K562 (cell line): ENCODE measurements around the gene MEGF11. TPM values are rescaled to one million over a fixed set of nuclear protein-coding genes. Genes with fewer than 3 reads are reported as not detected.

Experiments used
- ATAC-seq: fragments of 200-7000 bp; cut with Tn5 transposase; 3 replicates; pipeline ENCODE4 v1.9.1; 2020; ENCODE audit warnings: moderate library complexity
- BruUV-seq: library from RNA; stranded (reverse); fragments of 400-500 nt; replicated peaks from 2 replicates; lab custom pipeline; 2021; lab: Mats Ljungman, UMichigan
- CTCF ChIA-PET: fragments of 300-600 bp; formaldehyde crosslinking; extraction: SDS; loops from one replicate; lab custom pipeline; 2021; ENCODE audit warnings: low intra/inter-chr PET ratio; lab: Yijun Ruan, JAX
- POLR2A ChIA-PET: fragments of 300-600, 350-650 bp; sonication (Branson Sonifier 250); formaldehyde crosslinking; extraction: SDS; loops from one replicate; lab custom pipeline; 2021; ENCODE audit warnings: antibody characterized with exemption, inconsistent platforms; lab: Yijun Ruan, JAX
- DNase-seq, 4 experiments: peaks; one replicate each; pipeline versions ENCODE4 v3.0.0 to v3.0.0-alpha.2; 2011 to 2018; ENCODE audit warnings: low spot score in 3 of 4, mixed read lengths in 3 of 4; ENCODE audit errors: extremely low read depth in 1 of 4
- FAIRE-seq: peaks from 2 replicates; lab custom pipeline; 2011; peaks lifted over from hg19 to GRCh38; lab: Jason Lieb, UNC
- H2AFZ ChIP-seq: 2 replicates; pipeline ENCODE4 v1.6.0; 2011; ENCODE audit warnings: low read depth, low read length, control low read depth, inconsistent platforms
- H3K27ac ChIP-seq: fragments of 200-600 bp; 3 replicates; pipeline ENCODE4 v1.8.0; 2011; ENCODE audit warnings: low read depth, mild to moderate bottlenecking, control low read depth, inconsistent platforms, low read length, moderate library complexity, mixed read lengths; ENCODE audit errors: extremely low read depth
- H3K27me3 ChIP-seq, 2 experiments: fragments of 300-600 bp in 1 of 2; 2 replicates in 1 of 2; 3 replicates in 1 of 2; pipeline versions ENCODE4 v1.6.0 to v1.8.0; 2011; ENCODE audit warnings: inconsistent platforms in 2 of 2, low read length in 2 of 2, mild to moderate bottlenecking in 1 of 2, mixed read lengths in 1 of 2, moderate library complexity in 1 of 2; ENCODE audit not compliant: control insufficient read depth in 2 of 2, insufficient read depth in 2 of 2
- H3K36me3 ChIP-seq: fragments of 300-600 bp; 3 replicates; pipeline ENCODE4 v1.8.0; 2011; ENCODE audit warnings: mild to moderate bottlenecking, low read length, inconsistent platforms; ENCODE audit not compliant: control insufficient read depth, insufficient read depth
- H3K4me1 ChIP-seq, 2 experiments: fragments of 200-600 bp in 1 of 2; replicated peaks in 1 of 2; 2 replicates in 1 of 2; 3 replicates in 1 of 2; pipeline versions ENCODE4 v1.5.1 to v1.8.0; 2011; ENCODE audit warnings: inconsistent platforms in 2 of 2, low read length in 2 of 2, mild to moderate bottlenecking in 1 of 2, mixed read lengths in 1 of 2, moderate library complexity in 1 of 2; ENCODE audit not compliant: control insufficient read depth in 2 of 2, insufficient read depth in 2 of 2
- H3K4me2 ChIP-seq: 2 replicates; pipeline ENCODE4 v1.6.1; 2011; ENCODE audit warnings: low read length, control low read depth, inconsistent platforms, mixed read lengths; ENCODE audit not compliant: insufficient read depth
- H3K4me3 ChIP-seq: fragments of 200-600 bp; sonication (generic), shearing (Covaris generic); 2 replicates; pipeline ENCODE4 v1.5.1; 2016; ENCODE audit warnings: control low read depth, inconsistent platforms
- H3K79me2 ChIP-seq: fragments of 200-600 bp; 3 replicates; pipeline ENCODE4 v1.8.0; 2011; ENCODE audit warnings: low read length, inconsistent platforms; ENCODE audit not compliant: control insufficient read depth, insufficient read depth
- H3K9ac ChIP-seq, 2 experiments: 2 replicates each; pipeline versions ENCODE4 v1.6.0 to v1.6.1; 2011; ENCODE audit warnings: low read depth in 2 of 2, low read length in 2 of 2, control low read depth in 1 of 2, inconsistent platforms in 1 of 2, mild to moderate bottlenecking in 1 of 2, mixed read lengths in 1 of 2; ENCODE audit not compliant: insufficient read depth in 1 of 2
- H3K9me1 ChIP-seq: one replicate; pipeline ENCODE4 v1.6.0; 2011; ENCODE audit warnings: inconsistent platforms, mild to moderate bottlenecking, low read length, moderate library complexity; ENCODE audit not compliant: control insufficient read depth, insufficient read depth
- H3K9me3 ChIP-seq: replicated peaks from 2 replicates; pipeline ENCODE4 v1.5.1; 2011; ENCODE audit warnings: low read depth, low read length, inconsistent platforms; ENCODE audit not compliant: control insufficient read depth, insufficient read depth
- H4K20me1 ChIP-seq: replicated peaks from 2 replicates; pipeline ENCODE4 v1.6.1; 2011; ENCODE audit warnings: low read length, inconsistent platforms, mixed read lengths; ENCODE audit not compliant: control insufficient read depth, insufficient read depth
- CREBBP ChIP-seq: IDR thresholded peaks from one replicate; pipeline ENCODE4 v1.6.1; 2012; ENCODE audit warnings: low read depth, mild to moderate bottlenecking, control low read depth, inconsistent platforms, low read length
- DMBX1 ChIP-seq: fragments of 250-450 bp; sonication (Bioruptor Pico); IDR thresholded peaks from 2 replicates; pipeline ENCODE4 v1.8.0; 2022; ENCODE audit warnings: inconsistent platforms, mild to moderate bottlenecking, moderate library complexity, borderline replicate concordance
- GTF2E2 ChIP-seq: fragments of 200-800 bp; sonication (Bioruptor generic); IDR thresholded peaks from 2 replicates; pipeline ENCODE4 v1.6.1; 2016; ENCODE audit warnings: missing genetic modification characterization, missing compliant biosample characterization
- GTF2F1 ChIP-seq: IDR thresholded peaks from 2 replicates; pipeline ENCODE4 v1.6.1; 2011; ENCODE audit warnings: low read depth, low read length, improper control_type of control experiment
- HMGN3 ChIP-seq: IDR thresholded peaks from 2 replicates; pipeline ENCODE4 v1.6.1; 2011; ENCODE audit warnings: borderline replicate concordance, low read depth, mild to moderate bottlenecking, mixed read lengths, low read length; ENCODE audit not compliant: insufficient read length; ENCODE audit errors: extremely low read depth
- HOXB6 ChIP-seq: fragments of 250-450 bp; sonication (Bioruptor Pico); IDR thresholded peaks from 2 replicates; pipeline ENCODE4 v1.5.1; 2022; ENCODE audit warnings: mild to moderate bottlenecking, borderline replicate concordance
- TAF1 ChIP-seq: IDR thresholded peaks from 2 replicates; pipeline ENCODE4 v1.6.1; 2011; ENCODE audit warnings: mild to moderate bottlenecking, low read length, moderate library complexity; ENCODE audit not compliant: insufficient read depth, control insufficient read depth, severe bottlenecking; ENCODE audit errors: extremely low read depth
- TAF9B ChIP-seq: fragments of 450-650 bp; IDR thresholded peaks from 2 replicates; pipeline ENCODE4 v1.6.1; 2018; ENCODE audit warnings: mild to moderate bottlenecking; ENCODE audit not compliant: partially characterized antibody
- TEAD1 ChIP-seq, 2 experiments: fragments of 450-650 bp in 1 of 2; sonication (generic) in 1 of 2; formaldehyde crosslinking; IDR thresholded peaks; 2 replicates each; pipeline versions ENCODE4 v1.4.0 to v1.8.0; 2020 to 2022; ENCODE audit warnings: mild to moderate bottlenecking in 2 of 2, missing genetic modification reagents in 1 of 2
- TEAD2 ChIP-seq: fragments of 450-650 bp; IDR thresholded peaks from 2 replicates; pipeline ENCODE4 v1.6.1; 2016; ENCODE audit warnings: missing genetic modification characterization, control low read depth, missing compliant biosample characterization
- TEAD4 ChIP-seq, 2 experiments: sonication (generic) in 1 of 2; formaldehyde crosslinking in 1 of 2; IDR thresholded peaks; 2 replicates each; pipeline versions ENCODE4 v1.6.1 to v1.8.0; 2012 to 2022; ENCODE audit warnings: borderline replicate concordance in 1 of 2, inconsistent platforms in 1 of 2, low read length in 1 of 2, mild to moderate bottlenecking in 1 of 2, missing genetic modification reagents in 1 of 2
- ZBTB17 ChIP-seq: fragments of 450-650 bp; formaldehyde crosslinking; IDR thresholded peaks from 2 replicates; pipeline ENCODE4 v1.4.0; 2020; ENCODE audit warnings: mild to moderate bottlenecking
- WGBS: fragments of 100-300 bp; shearing (Covaris generic); methylation state at CpG from one replicate; pipeline ENCODE4 v1.1.6; 2016; ENCODE audit warnings: low coverage, mixed read lengths; ENCODE audit not compliant: insufficient coverage; ENCODE audit errors: missing lambda C conversion rate; 5-methylcytosine and 5-hydroxymethylcytosine counted together
- in situ Hi-C: fragments of 300-500 bp; cut with MboI; formaldehyde crosslinking; loops from 4 replicates; pipeline ENCODE4 v1.15.0; 2018; ENCODE audit warnings: inconsistent platforms, mixed read lengths
- intact Hi-C: fragments of 100-400 bp; cut with micrococcal nuclease; formaldehyde crosslinking; loops from 2 replicates; pipeline ENCODE4 v1.14.2; 2022
- polyA plus RNA-seq, 8 experiments: library from polyadenylated mRNA; depleted of rRNA in 4 of 8; stranded (reverse) in 5 of 8; unstranded in 3 of 8; fragments of >200 nt; fragmentation: Nextera tagmentation in 2 of 8; fragmentation: Illumina TruSeq in 1 of 8; extraction: Ambion mirVana in 2 of 8; extraction: Trizol in 1 of 8; gene quantifications; 2 replicates each; pipeline versions ENCODE4 v1.2.1 to v1.2.3, GENCODE V29; 2011 to 2014; ENCODE audit warnings: inconsistent platforms in 1 of 8, missing spikeins in 1 of 8
- total RNA-seq, 7 experiments: library from RNA; depleted of rRNA in 6 of 7; stranded (reverse); fragments of >200 nt in 6 of 7; fragmentation: Illumina TruSeq in 2 of 7; extraction: Trizol in 2 of 7; gene quantifications; 2 replicates each; pipeline versions ENCODE4 v1.2.1 to v1.2.3, GENCODE V29; 2011 to 2021; ENCODE audit warnings: low replicate concordance in 1 of 7
- TF ChIP-seq, protein P1 (sequence below): sonication (generic); formaldehyde crosslinking; IDR thresholded peaks from 2 replicates; pipeline ENCODE4 v1.8.1; 2023; ENCODE audit warnings: mild to moderate bottlenecking, missing genetic modification reagents
- TF ChIP-seq, protein P2 (sequence below): IDR thresholded peaks from 2 replicates; pipeline ENCODE4 v1.6.1; 2011; ENCODE audit not compliant: insufficient read length; ENCODE audit errors: extremely low read depth
- TF ChIP-seq, protein P3 (sequence below): fragments of 250-450 bp; sonication (Bioruptor Pico); IDR thresholded peaks from 2 replicates; pipeline ENCODE4 v1.5.0; 2021; ENCODE audit warnings: mild to moderate bottlenecking, borderline replicate concordance
- TF ChIP-seq, protein P4 (sequence below): sonication (generic); formaldehyde crosslinking; IDR thresholded peaks from 2 replicates; pipeline ENCODE4 v1.8.0; 2022; ENCODE audit warnings: mild to moderate bottlenecking, missing genetic modification reagents

The MEGF11 gene
- total and polyA plus RNA-seq, 9 of the 15 experiments (the other 6 are each of a cell fraction or from before 2014, with no cell fraction given): 0.06 to 0.23 (median 0.20) TPM; not detected in 6

DNA sequence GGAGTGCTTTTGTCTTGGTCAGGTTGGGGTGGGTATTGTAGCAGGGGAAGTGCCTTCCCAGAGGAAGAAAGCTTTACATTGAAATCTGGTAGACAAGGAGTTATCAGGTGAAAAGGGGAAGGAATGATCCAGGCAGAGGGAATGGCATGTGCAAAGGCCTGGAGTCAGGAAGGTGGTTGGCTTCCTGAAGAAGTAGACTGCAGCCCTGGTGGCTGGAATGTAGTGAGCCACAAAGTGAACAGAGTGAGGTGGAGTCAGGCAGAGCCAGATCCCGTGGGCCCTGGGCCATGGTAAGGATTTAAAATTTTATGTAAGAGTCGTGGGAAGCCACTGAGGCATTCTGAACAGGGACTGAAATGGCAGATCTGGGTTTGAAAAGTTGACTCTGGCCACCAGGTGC, 326.0 kb downstream of the MEGF11 start:
- no TSS peak for BruUV-seq
- WGBS: 5% methylated on average over 2 of the region's 2 CpGs
- H3K79me2 ChIP-seq: no peaks in the 10 kb centered on the region
- no peaks in the 10 kb centered on the region for H3K9me3 ChIP-seq
- ChIA-PET POLR2A (interaction anchor here (0.7 kb wide), 1 partner anchor 31 kb away, joined by 3 read pairs; no protein-coding TSS in a partner anchor), CTCF (no interaction called here)
- FAIRE-seq: no peak
- peaks cover 0 to 6% of the 10 kb centered on the region in 2 experiments; a peak in 1 of 5 replicates for H3K27me3 ChIP-seq
- H4K20me1 ChIP-seq: peaks cover 4% of the 10 kb centered on the region; the same call in 1 of the 2 replicates
- H3K4me3 ChIP-seq: no peak overlapping the region
- intact Hi-C loops: no loop called here
- in situ Hi-C loops: no loop called here
- no peak for ATAC-seq
- H3K27ac ChIP-seq: no peak overlapping the region
- H3K36me3 ChIP-seq: no peaks in the 10 kb centered on the region
- H3K4me1 ChIP-seq: peaks cover 0 to 11% of the 10 kb centered on the region in 2 experiments; a peak in 3 of 5 replicates
- no peak overlapping the region for H3K4me2 ChIP-seq
- H2AFZ ChIP-seq: no peak overlapping the region
- H3K9ac ChIP-seq: no peak overlapping the region
- DNase-seq: no peak
- H3K9me1 ChIP-seq: no peaks in the 10 kb centered on the region
- TF ChIP-seq GTF2F1 (no peak), TAF1 (no peak), GTF2E2 (tag) (no peak), ZBTB17 (CRISPR knock-in tag) (no peak), TEAD2 (tag) (peak; percentile 83), TEAD1 (CRISPR knock-in tag; IDR thresholded peaks at IDR 0.05) (peak in 1 of 2 experiments; percentile 97; a peak in 2 of 4 replicates), TEAD4 (IDR thresholded peaks at IDR 0.05; ENCODE audit: low read length) (peak; percentile 76), TEAD4 (CRISPR knock-in tag; IDR thresholded peaks at IDR 0.05; ENCODE audit: borderline replicate concordance) (no peak), HOXB6 (CRISPR knock-in tag) (no peak), CREBBP (no peak), TAF9B (no peak), DMBX1 (CRISPR knock-in tag) (no peak), HMGN3 (no peak)
- TF ChIP-seq, protein P1, sequence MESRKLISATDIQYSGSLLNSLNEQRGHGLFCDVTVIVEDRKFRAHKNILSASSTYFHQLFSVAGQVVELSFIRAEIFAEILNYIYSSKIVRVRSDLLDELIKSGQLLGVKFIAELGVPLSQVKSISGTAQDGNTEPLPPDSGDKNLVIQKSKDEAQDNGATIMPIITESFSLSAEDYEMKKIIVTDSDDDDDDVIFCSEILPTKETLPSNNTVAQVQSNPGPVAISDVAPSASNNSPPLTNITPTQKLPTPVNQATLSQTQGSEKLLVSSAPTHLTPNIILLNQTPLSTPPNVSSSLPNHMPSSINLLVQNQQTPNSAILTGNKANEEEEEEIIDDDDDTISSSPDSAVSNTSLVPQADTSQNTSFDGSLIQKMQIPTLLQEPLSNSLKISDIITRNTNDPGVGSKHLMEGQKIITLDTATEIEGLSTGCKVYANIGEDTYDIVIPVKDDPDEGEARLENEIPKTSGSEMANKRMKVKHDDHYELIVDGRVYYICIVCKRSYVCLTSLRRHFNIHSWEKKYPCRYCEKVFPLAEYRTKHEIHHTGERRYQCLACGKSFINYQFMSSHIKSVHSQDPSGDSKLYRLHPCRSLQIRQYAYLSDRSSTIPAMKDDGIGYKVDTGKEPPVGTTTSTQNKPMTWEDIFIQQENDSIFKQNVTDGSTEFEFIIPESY (CRISPR knock-in tag): no peak
- TF ChIP-seq, protein P2, sequence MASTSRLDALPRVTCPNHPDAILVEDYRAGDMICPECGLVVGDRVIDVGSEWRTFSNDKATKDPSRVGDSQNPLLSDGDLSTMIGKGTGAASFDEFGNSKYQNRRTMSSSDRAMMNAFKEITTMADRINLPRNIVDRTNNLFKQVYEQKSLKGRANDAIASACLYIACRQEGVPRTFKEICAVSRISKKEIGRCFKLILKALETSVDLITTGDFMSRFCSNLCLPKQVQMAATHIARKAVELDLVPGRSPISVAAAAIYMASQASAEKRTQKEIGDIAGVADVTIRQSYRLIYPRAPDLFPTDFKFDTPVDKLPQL: no peak
- TF ChIP-seq, protein P3, sequence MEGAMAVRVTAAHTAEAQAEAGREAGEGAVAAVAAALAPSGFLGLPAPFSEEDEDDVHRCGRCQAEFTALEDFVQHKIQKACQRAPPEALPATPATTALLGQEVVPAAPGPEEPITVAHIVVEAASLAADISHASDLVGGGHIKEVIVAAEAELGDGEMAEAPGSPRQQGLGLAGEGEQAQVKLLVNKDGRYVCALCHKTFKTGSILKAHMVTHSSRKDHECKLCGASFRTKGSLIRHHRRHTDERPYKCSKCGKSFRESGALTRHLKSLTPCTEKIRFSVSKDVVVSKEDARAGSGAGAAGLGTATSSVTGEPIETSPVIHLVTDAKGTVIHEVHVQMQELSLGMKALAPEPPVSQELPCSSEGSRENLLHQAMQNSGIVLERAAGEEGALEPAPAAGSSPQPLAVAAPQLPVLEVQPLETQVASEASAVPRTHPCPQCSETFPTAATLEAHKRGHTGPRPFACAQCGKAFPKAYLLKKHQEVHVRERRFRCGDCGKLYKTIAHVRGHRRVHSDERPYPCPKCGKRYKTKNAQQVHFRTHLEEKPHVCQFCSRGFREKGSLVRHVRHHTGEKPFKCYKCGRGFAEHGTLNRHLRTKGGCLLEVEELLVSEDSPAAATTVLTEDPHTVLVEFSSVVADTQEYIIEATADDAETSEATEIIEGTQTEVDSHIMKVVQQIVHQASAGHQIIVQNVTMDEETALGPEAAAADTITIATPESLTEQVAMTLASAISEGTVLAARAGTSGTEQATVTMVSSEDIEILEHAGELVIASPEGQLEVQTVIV: no peak
- TF ChIP-seq, protein P4, sequence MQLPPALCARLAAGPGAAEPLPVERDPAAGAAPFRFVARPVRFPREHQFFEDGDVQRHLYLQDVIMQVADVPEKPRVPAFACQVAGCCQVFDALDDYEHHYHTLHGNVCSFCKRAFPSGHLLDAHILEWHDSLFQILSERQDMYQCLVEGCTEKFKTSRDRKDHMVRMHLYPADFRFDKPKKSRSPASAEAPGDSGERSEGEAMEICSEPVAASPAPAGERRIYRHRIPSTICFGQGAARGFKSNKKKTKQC (CRISPR knock-in tag): no peak
